ENCODE measurements around the gene PLXNA2. TPM values are rescaled to one million over a fixed set of nuclear protein-coding genes. Genes with fewer than 3 reads are reported as not detected.
A peak's percentile ranks its signal among the peaks of the same experiment; 100 is the strongest.

Gene PLXNA2
- total RNA-seq, 4 donors from 2014 or later, result 17.2 to 29.7 (median 24.6) TPM

GRCh38 chr1:208248307-208248801, 4.2 kb upstream of the PLXNA2 start:
- H3K4me1 ChIP-seq, result peaks cover 0 to 33% (median 3%) of the 10 kb centered on the region in 4 donors
- H3K27me3 ChIP-seq, result no peaks in the 10 kb centered on the region
- no peak for TF ChIP-seq EP300 (IDR thresholded peaks at IDR 0.05)
- TF ChIP-seq POLR2A (IDR thresholded peaks at IDR 0.05), result no peak
- TF ChIP-seq, protein P1, sequence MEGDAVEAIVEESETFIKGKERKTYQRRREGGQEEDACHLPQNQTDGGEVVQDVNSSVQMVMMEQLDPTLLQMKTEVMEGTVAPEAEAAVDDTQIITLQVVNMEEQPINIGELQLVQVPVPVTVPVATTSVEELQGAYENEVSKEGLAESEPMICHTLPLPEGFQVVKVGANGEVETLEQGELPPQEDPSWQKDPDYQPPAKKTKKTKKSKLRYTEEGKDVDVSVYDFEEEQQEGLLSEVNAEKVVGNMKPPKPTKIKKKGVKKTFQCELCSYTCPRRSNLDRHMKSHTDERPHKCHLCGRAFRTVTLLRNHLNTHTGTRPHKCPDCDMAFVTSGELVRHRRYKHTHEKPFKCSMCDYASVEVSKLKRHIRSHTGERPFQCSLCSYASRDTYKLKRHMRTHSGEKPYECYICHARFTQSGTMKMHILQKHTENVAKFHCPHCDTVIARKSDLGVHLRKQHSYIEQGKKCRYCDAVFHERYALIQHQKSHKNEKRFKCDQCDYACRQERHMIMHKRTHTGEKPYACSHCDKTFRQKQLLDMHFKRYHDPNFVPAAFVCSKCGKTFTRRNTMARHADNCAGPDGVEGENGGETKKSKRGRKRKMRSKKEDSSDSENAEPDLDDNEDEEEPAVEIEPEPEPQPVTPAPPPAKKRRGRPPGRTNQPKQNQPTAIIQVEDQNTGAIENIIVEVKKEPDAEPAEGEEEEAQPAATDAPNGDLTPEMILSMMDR (IDR thresholded peaks at IDR 0.05), result no peak
- no peaks in the 10 kb centered on the region for H3K9me3 ChIP-seq
- H3K4me3 ChIP-seq, result no peak overlapping the region
- 41 to 53% methylated on average over 7 of the region's 7 CpGs for WGBS, 2 donors
- H3K36me3 ChIP-seq, result no peaks in the 10 kb centered on the region
- H3K27ac ChIP-seq, result no peak overlapping the region
- DNase-seq (ENCODE audit: low spot score in 2 of 2), result no peak

GRCh38 chr1:208247696-208248095, 3.5 kb upstream of the PLXNA2 start:
- no peaks in the 10 kb centered on the region for H3K9me3 ChIP-seq
- TF ChIP-seq EP300 (IDR thresholded peaks at IDR 0.05) (no peak), POLR2A (IDR thresholded peaks at IDR 0.05) (no peak)
- TF ChIP-seq, protein P1 (IDR thresholded peaks at IDR 0.05), result no peak
- WGBS, 2 donors, result 63 to 79% methylated on average over 5 of the region's 5 CpGs
- H3K4me1 ChIP-seq, result peaks cover 0 to 30% (median 5%) of the 10 kb centered on the region in 4 donors
- DNase-seq (ENCODE audit: low spot score in 2 of 2), result no peak
- no peaks in the 10 kb centered on the region for H3K36me3 ChIP-seq
- no peak overlapping the region for H3K27ac ChIP-seq
- no peak overlapping the region for H3K4me3 ChIP-seq
- H3K27me3 ChIP-seq, result no peaks in the 10 kb centered on the region

DNA sequence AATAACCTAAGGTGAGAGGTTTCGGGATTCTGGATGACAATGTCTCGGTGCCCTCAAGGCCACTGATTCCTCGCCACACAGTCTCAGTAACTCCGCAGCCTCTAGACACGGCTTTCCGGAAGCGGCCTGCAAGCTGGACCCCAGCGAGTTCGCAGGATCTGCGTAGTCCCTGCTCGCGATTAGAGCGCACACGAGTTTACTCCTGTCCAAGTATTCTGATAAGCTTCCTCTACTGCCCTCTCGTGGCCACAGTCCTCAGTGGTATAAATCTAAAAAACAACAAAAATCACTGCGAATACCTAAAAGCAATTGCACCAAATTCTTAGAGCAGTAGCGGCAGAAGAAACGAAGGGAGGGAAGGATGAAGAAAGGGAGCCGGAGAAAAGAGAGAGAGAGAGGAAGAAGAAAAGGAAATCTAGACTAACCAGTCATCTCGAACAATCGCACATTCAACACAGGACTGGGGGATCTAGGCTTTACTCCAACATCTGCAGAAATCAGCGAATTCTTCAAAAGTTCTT, 1.1 kb upstream of the PLXNA2 start:
- no peaks in the 10 kb centered on the region for H3K27me3 ChIP-seq
- TF ChIP-seq EP300 (IDR thresholded peaks at IDR 0.05) (peak in 1 of 2 donors; percentile 75), POLR2A (IDR thresholded peaks at IDR 0.05) (no peak)
- TF ChIP-seq, protein P1 (IDR thresholded peaks at IDR 0.05), result peak; percentile 73 to 91 (median 80)

GRCh38 chr1:208243527-208243966, 637 bp downstream of the PLXNA2 start:
- Histone ChIP-seq H3K27ac (peak overlapping the region; percentile 44 to 89 (median 74)), H3K36me3 (no peaks in the 10 kb centered on the region), H3K27me3 (no peaks in the 10 kb centered on the region), H3K9me3 (no peaks in the 10 kb centered on the region), H3K4me3 (peak overlapping the region; percentile 49 to 79 (median 68)), H3K4me1 (peaks cover 0 to 52% (median 9%) of the 10 kb centered on the region in 4 donors)
- TF ChIP-seq, protein P1 (IDR thresholded peaks at IDR 0.05), result peak in 1 of 5 experiments; percentile 0
- TF ChIP-seq POLR2A (IDR thresholded peaks at IDR 0.05), result no peak
- DNase-seq (ENCODE audit: low spot score in 2 of 2), result no peak
- WGBS, 2 donors, result 1% methylated on average over 18 to 43 of the region's 54 CpGs

More for the DNA sequence above, 1.1 kb upstream of the PLXNA2 start:
- Histone ChIP-seq H3K9me3 (no peaks in the 10 kb centered on the region), H3K27ac (peak overlapping the region; percentile 44 to 89 (median 74)), H3K4me3 (peak overlapping the region; percentile 49 to 79 (median 68)), H3K4me1 (peaks cover 0 to 37% (median 5%) of the 10 kb centered on the region in 4 donors), H3K36me3 (no peaks in the 10 kb centered on the region)
- DNase-seq (ENCODE audit: low spot score in 2 of 2), result peak; percentile 97 to 100
- WGBS, 2 donors, result 4 to 5% methylated on average over 22 of the region's 22 CpGs

DNA sequence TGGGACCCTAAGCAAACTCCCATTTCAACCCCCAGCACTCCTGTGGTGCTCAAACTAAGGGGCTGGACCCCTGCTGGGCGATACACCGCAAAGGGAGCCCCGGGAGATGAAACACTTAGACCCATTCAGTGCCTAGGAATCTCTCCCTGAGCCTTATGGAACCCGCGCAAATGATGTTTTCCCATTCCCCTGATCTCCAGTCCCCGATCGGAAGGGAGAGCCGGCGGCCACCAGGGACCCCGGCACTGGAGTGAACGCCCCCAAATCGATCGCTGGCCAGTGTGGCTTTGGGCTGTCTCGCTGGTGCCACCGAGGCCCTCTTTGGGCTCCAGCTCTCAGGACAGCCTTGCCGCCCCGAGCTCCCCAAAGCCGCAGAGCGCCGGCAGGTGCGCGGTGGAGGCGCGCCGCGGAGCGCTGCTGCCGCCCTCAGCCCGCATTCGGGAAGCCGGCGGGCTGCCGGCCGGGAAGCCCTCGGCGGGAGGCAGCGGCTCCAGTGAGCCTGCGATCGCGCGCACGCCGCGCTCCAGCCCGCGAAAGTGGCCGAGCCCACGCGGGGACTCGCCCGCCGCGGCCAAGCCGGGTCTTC, 1.1 kb downstream of the PLXNA2 start:
- peaks cover 0 to 53% (median 9%) of the 10 kb centered on the region in 4 donors for H3K4me1 ChIP-seq
- DNase-seq (ENCODE audit: low spot score in 2 of 2), result no peak
- peak overlapping the region; percentile 49 to 79 (median 68) for H3K4me3 ChIP-seq
- H3K36me3 ChIP-seq, result no peaks in the 10 kb centered on the region
- H3K27ac ChIP-seq, result peak overlapping the region; percentile 44 to 89 (median 74)
- H3K9me3 ChIP-seq, result no peaks in the 10 kb centered on the region
- 5 to 7% methylated on average over 17 to 32 of the region's 54 CpGs for WGBS, 2 donors
- TF ChIP-seq, protein P1 (IDR thresholded peaks at IDR 0.05), result peak in 3 of 5 experiments; percentile 6 to 40 (median 18)
- TF ChIP-seq EP300 (IDR thresholded peaks at IDR 0.05) (no peak), POLR2A (IDR thresholded peaks at IDR 0.05) (no peak)
- H3K27me3 ChIP-seq, result no peaks in the 10 kb centered on the region
